ENCODE measurements around the gene SIAH1. TPM values are rescaled to one million over a fixed set of nuclear protein-coding genes. Genes with fewer than 3 reads are reported as not detected.

The SIAH1 gene
- total RNA-seq, 1 donor from 2014 or later, result 24.4 TPM

- no peak for FAIRE-seq
- peaks cover 22% of the 10 kb centered on the region for H3K4me1 ChIP-seq (ENCODE audit: insufficient read depth, low read length)
- Mint-ChIP-seq H3K9me3 (ENCODE audit: unreplicated experiment) (peaks cover 4% of the 10 kb centered on the region), H3K36me3 (ENCODE audit: low read depth, unreplicated experiment) (peaks cover 7% of the 10 kb centered on the region), H3K4me3 (ENCODE audit: unreplicated experiment) (peak overlapping the region; percentile 89), H3K4me1 (ENCODE audit: low read depth, unreplicated experiment) (peaks cover 37% of the 10 kb centered on the region), H3K27me3 (ENCODE audit: low read depth, unreplicated experiment) (no peaks in the 10 kb centered on the region), H3K27ac (ENCODE audit: unreplicated experiment) (peak overlapping the region; percentile 90)
- peak overlapping the region; percentile 64 for H3K4me3 ChIP-seq (ENCODE audit: insufficient read depth, low read depth, low read length)
- H3K9me3 ChIP-seq (ENCODE audit: insufficient read depth, low read depth, low read length), result no peaks in the 10 kb centered on the region
- peak overlapping the region; percentile 80 for H3K9ac ChIP-seq (ENCODE audit: low read length)
- H3K4me2 ChIP-seq (ENCODE audit: low read length), result peak overlapping the region; percentile 87
- DNase-seq (ENCODE audit: low read depth), result no peak
- no peak overlapping the region for H2AFZ ChIP-seq (ENCODE audit: low read depth, low read length)
- H3K36me3 ChIP-seq (ENCODE audit: insufficient read depth, low read length), result peaks cover 6% of the 10 kb centered on the region
- H3K27ac ChIP-seq (ENCODE audit: low read depth, low read length), result peak overlapping the region; percentile 73
- no peaks in the 10 kb centered on the region for H3K27me3 ChIP-seq (ENCODE audit: insufficient read depth, low read length)
- no peak for TF ChIP-seq CTCF (IDR thresholded peaks at IDR 0.05; ENCODE audit: insufficient read depth, low read depth, low read length)
- TF ChIP-seq EZH2 (IDR thresholded peaks at IDR 0.05; ENCODE audit: insufficient read depth, low read length), result no peak
- H3K79me2 ChIP-seq (ENCODE audit: insufficient read depth, low read length), result peaks cover 98% of the 10 kb centered on the region
- peaks cover 85% of the 10 kb centered on the region for H4K20me1 ChIP-seq (ENCODE audit: insufficient read depth, low read length)
Measured at GRCh38 chr16:48365025-48365600, 20.1 kb downstream of the SIAH1 start.

GRCh38 chr16:48361540-48362144, 23.6 kb downstream of the SIAH1 start:
- H4K20me1 ChIP-seq (ENCODE audit: insufficient read depth, low read length), result peaks cover 81% of the 10 kb centered on the region
- no peak overlapping the region for H3K4me2 ChIP-seq (ENCODE audit: low read length)
- no peaks in the 10 kb centered on the region for H3K27me3 Mint-ChIP-seq (ENCODE audit: low read depth, unreplicated experiment)
- peaks cover 4% of the 10 kb centered on the region for H3K9me3 Mint-ChIP-seq (ENCODE audit: unreplicated experiment)
- peaks cover 10% of the 10 kb centered on the region for H3K4me1 ChIP-seq (ENCODE audit: insufficient read depth, low read length)
- FAIRE-seq (no peak), DNase-seq (ENCODE audit: low read depth) (no peak)
- no peaks in the 10 kb centered on the region for H3K27me3 ChIP-seq (ENCODE audit: insufficient read depth, low read length)
- H3K4me3 ChIP-seq (ENCODE audit: insufficient read depth, low read depth, low read length), result no peak overlapping the region
- peaks cover 7% of the 10 kb centered on the region for H3K36me3 Mint-ChIP-seq (ENCODE audit: low read depth, unreplicated experiment)
- H3K4me3 Mint-ChIP-seq (ENCODE audit: unreplicated experiment), result no peak overlapping the region
- no peak for TF ChIP-seq EZH2 (IDR thresholded peaks at IDR 0.05; ENCODE audit: insufficient read depth, low read length)
- TF ChIP-seq CTCF (IDR thresholded peaks at IDR 0.05; ENCODE audit: insufficient read depth, low read depth, low read length), result no peak
- H3K27ac ChIP-seq (ENCODE audit: low read depth, low read length), result no peak overlapping the region
- peaks cover 6% of the 10 kb centered on the region for H3K36me3 ChIP-seq (ENCODE audit: insufficient read depth, low read length)
- no peak overlapping the region for H3K9ac ChIP-seq (ENCODE audit: low read length)
- H3K9me3 ChIP-seq (ENCODE audit: insufficient read depth, low read depth, low read length), result no peaks in the 10 kb centered on the region
- H3K4me1 Mint-ChIP-seq (ENCODE audit: low read depth, unreplicated experiment), result peaks cover 20% of the 10 kb centered on the region
- H3K27ac Mint-ChIP-seq (ENCODE audit: unreplicated experiment), result no peak overlapping the region
- H3K79me2 ChIP-seq (ENCODE audit: insufficient read depth, low read length), result peaks cover 97% of the 10 kb centered on the region
- no peak overlapping the region for H2AFZ ChIP-seq (ENCODE audit: low read depth, low read length)

GRCh38 chr16:48361012-48361411, 24.2 kb downstream of the SIAH1 start:
- H3K9ac ChIP-seq (ENCODE audit: low read length), result no peak overlapping the region
- H4K20me1 ChIP-seq (ENCODE audit: insufficient read depth, low read length), result peaks cover 77% of the 10 kb centered on the region
- peaks cover 94% of the 10 kb centered on the region for H3K79me2 ChIP-seq (ENCODE audit: insufficient read depth, low read length)
- H3K27me3 ChIP-seq (ENCODE audit: insufficient read depth, low read length), result no peaks in the 10 kb centered on the region
- Mint-ChIP-seq H3K4me1 (ENCODE audit: low read depth, unreplicated experiment) (peaks cover 15% of the 10 kb centered on the region), H3K9me3 (ENCODE audit: unreplicated experiment) (peaks cover 4% of the 10 kb centered on the region), H3K36me3 (ENCODE audit: low read depth, unreplicated experiment) (peaks cover 7% of the 10 kb centered on the region), H3K27ac (ENCODE audit: unreplicated experiment) (no peak overlapping the region), H3K4me3 (ENCODE audit: unreplicated experiment) (no peak overlapping the region), H3K27me3 (ENCODE audit: low read depth, unreplicated experiment) (no peaks in the 10 kb centered on the region)
- H3K4me2 ChIP-seq (ENCODE audit: low read length), result no peak overlapping the region
- H2AFZ ChIP-seq (ENCODE audit: low read depth, low read length), result no peak overlapping the region
- H3K36me3 ChIP-seq (ENCODE audit: insufficient read depth, low read length), result peaks cover 6% of the 10 kb centered on the region
- H3K27ac ChIP-seq (ENCODE audit: low read depth, low read length), result no peak overlapping the region
- DNase-seq (ENCODE audit: low read depth) (no peak), FAIRE-seq (no peak)
- no peak overlapping the region for H3K4me3 ChIP-seq (ENCODE audit: insufficient read depth, low read depth, low read length)
- no peaks in the 10 kb centered on the region for H3K9me3 ChIP-seq (ENCODE audit: insufficient read depth, low read depth, low read length)
- peaks cover 6% of the 10 kb centered on the region for H3K4me1 ChIP-seq (ENCODE audit: insufficient read depth, low read length)
- TF ChIP-seq CTCF (IDR thresholded peaks at IDR 0.05; ENCODE audit: insufficient read depth, low read depth, low read length) (no peak), EZH2 (IDR thresholded peaks at IDR 0.05; ENCODE audit: insufficient read depth, low read length) (no peak)
